Esophagus squamous epithelium (tissue), 5 donors: ENCODE measurements around the gene KPNA2. TPM values are rescaled to one million over a fixed set of nuclear protein-coding genes. Genes with fewer than 3 reads are reported as not detected.
"Not testable (repeated sequence)": the region's sequence is repeated elsewhere in the genome, so short reads cannot be mapped to it uniquely, and the experiment has no call there.

Experiments
- DNase-seq: peaks from one replicate; lab custom pipeline; 2025; lab: John Stamatoyannopoulos, UW
- H3K27ac ChIP-seq, 4 donors: fragments of 200-600 bp; sonication (generic); one replicate each; pipeline ENCODE4 v1.5.1; 2016 to 2019; ENCODE audit warnings: mild to moderate bottlenecking in 1 of 4
- H3K27me3 ChIP-seq, 4 donors: fragments of 200-600 bp; sonication (generic); 1 replicate in 3 of 4; 2 replicates in 1 of 4; pipeline versions ENCODE4 v1.5.1 to v1.6.0; 2017 to 2021; ENCODE audit warnings: antibody characterized with exemption in 1 of 4
- H3K36me3 ChIP-seq, 3 donors: fragments of 200-600 bp; sonication (generic); one replicate each; pipeline ENCODE4 v1.5.1; 2016 to 2019
- H3K4me1 ChIP-seq, 3 donors: fragments of 200-600 bp; sonication (generic); one replicate each; pipeline ENCODE4 v1.5.1; 2017 to 2019
- H3K4me3 ChIP-seq, 4 donors: fragments of 200-600 bp; sonication (generic); 1 replicate in 3 of 4; 2 replicates in 1 of 4; pipeline ENCODE4 v1.5.1; 2016 to 2019; ENCODE audit warnings: mild to moderate bottlenecking in 2 of 4, moderate library complexity in 1 of 4
- H3K9me3 ChIP-seq, 3 donors: fragments of 200-600 bp; sonication (generic); one replicate each; pipeline ENCODE4 v1.5.1; 2016 to 2019
- CTCF ChIP-seq, 6 experiments: fragments of 450-650 bp in 4 of 6; fragments of 200-600 bp in 2 of 6; sonication (generic) in 2 of 6; IDR thresholded peaks; one replicate each; pipeline ENCODE4 v1.5.1; 2016 to 2019; ENCODE audit warnings: antibody characterized with exemption in 6 of 6, mild to moderate bottlenecking in 4 of 6, moderate library complexity in 4 of 6
- POLR2A ChIP-seq, 4 donors: fragments of 450-650 bp; IDR thresholded peaks; one replicate each; pipeline ENCODE4 v1.6.1; 2017; ENCODE audit warnings: antibody characterized with exemption in 4 of 4, mild to moderate bottlenecking in 4 of 4, moderate library complexity in 3 of 4
- WGBS, 2 donors: methylation state at CpG; one replicate each; pipeline ENCODE4 v1.1.5; 2018; 5-methylcytosine and 5-hydroxymethylcytosine counted together
- intact Hi-C: fragments of 100-400 bp; cut with DNase I; formaldehyde crosslinking; loops from one replicate; pipeline ENCODE4 v1.15.0; 2022
- total RNA-seq, 4 donors: library from RNA; depleted of rRNA; stranded (reverse); fragments of >200 nt; gene quantifications; one replicate each; pipeline ENCODE4 v1.1.0, GENCODE V29; 2016
- donor health status: DM: yes; HTN: yes; CAD: no.

The KPNA2 gene
- total RNA-seq, 4 donors from 2014 or later = 35.5 to 97.8 (median 60.3) TPM

- 49 to 58% methylated on average over 10 to 11 of the region's 11 CpGs for WGBS, 2 donors
- H3K36me3 ChIP-seq = no peaks in the 10 kb centered on the region
- no peak for TF ChIP-seq CTCF (IDR thresholded peaks at IDR 0.05)
- no peak for TF ChIP-seq POLR2A (IDR thresholded peaks at IDR 0.05)
- no peaks in the 10 kb centered on the region for H3K27me3 ChIP-seq
- H3K4me3 ChIP-seq = no peak overlapping the region
- H3K9me3 ChIP-seq = no peaks in the 10 kb centered on the region
- intact Hi-C loops = no loop called here
- peak overlapping the region in 3 of 4 donors; percentile 70 to 75 (median 73) for H3K27ac ChIP-seq
- H3K4me1 ChIP-seq = peaks cover 0 to 21% (median 14%) of the 10 kb centered on the region in 3 donors
- no peak for DNase-seq
Measured at GRCh38 chr17:68054296-68054900, 18.9 kb downstream of the KPNA2 start.

GRCh38 chr17:68057531-68057952 lies 22.0 kb downstream of the KPNA2 start:
- peaks cover 0 to 21% (median 14%) of the 10 kb centered on the region in 3 donors for H3K4me1 ChIP-seq
- no peaks in the 10 kb centered on the region for H3K27me3 ChIP-seq
- intact Hi-C loops = no loop called here
- no peak for DNase-seq
- H3K36me3 ChIP-seq = no peaks in the 10 kb centered on the region
- 37 to 46% methylated on average over 4 of the region's 4 CpGs for WGBS, 2 donors
- H3K4me3 ChIP-seq = no peak overlapping the region
- TF ChIP-seq CTCF (IDR thresholded peaks at IDR 0.05) (peak in 5 of 6 experiments; percentile 20 to 51 (median 26)), POLR2A (IDR thresholded peaks at IDR 0.05) (no peak)
- H3K27ac ChIP-seq = no peak overlapping the region
- no peaks in the 10 kb centered on the region for H3K9me3 ChIP-seq

- Histone ChIP-seq H3K4me3 (no peak overlapping the region), H3K9me3 (no peaks in the 10 kb centered on the region), H3K36me3 (no peaks in the 10 kb centered on the region), H3K27ac (no peak overlapping the region), H3K27me3 (no peaks in the 10 kb centered on the region), H3K4me1 (no peaks in the 10 kb centered on the region)
- TF ChIP-seq POLR2A (IDR thresholded peaks at IDR 0.05) (no peak), CTCF (IDR thresholded peaks at IDR 0.05) (no peak)
- intact Hi-C loops = no loop called here
- WGBS, 2 donors = 50 to 76% methylated on average over 2 of the region's 2 CpGs
- no peak for DNase-seq
Measured at GRCh38 chr17:68060336-68060735, 24.8 kb downstream of the KPNA2 start.

- intact Hi-C loops = no loop called here
- DNase-seq = no peak
- no peak overlapping the region for H3K27ac ChIP-seq
- H3K36me3 ChIP-seq = no peaks in the 10 kb centered on the region
- H3K9me3 ChIP-seq = no peaks in the 10 kb centered on the region
- H3K27me3 ChIP-seq = no peaks in the 10 kb centered on the region
- H3K4me3 ChIP-seq = no peak overlapping the region
- no peaks in the 10 kb centered on the region for H3K4me1 ChIP-seq
- WGBS, 2 donors = 45 to 54% methylated on average over 6 to 9 of the region's 11 CpGs
- no peak for TF ChIP-seq POLR2A (IDR thresholded peaks at IDR 0.05)
- TF ChIP-seq CTCF (IDR thresholded peaks at IDR 0.05) = no peak
Measured at GRCh38 chr17:68061512-68062313, 26.2 kb downstream of the KPNA2 start.

- intact Hi-C loops, H3K36me3 ChIP-seq, H3K27me3 ChIP-seq, H3K27ac ChIP-seq, H3K9me3 ChIP-seq, DNase-seq, H3K4me3 ChIP-seq, H3K4me1 ChIP-seq: not testable (repeated sequence)
- WGBS, 2 donors = 81 to 90% methylated on average over 3 to 7 of the region's 7 CpGs
Measured at GRCh38 chr17:68065366-68065765, 29.8 kb downstream of the KPNA2 start.

- DNase-seq, H3K36me3 ChIP-seq, H3K27me3 ChIP-seq, H3K9me3 ChIP-seq, intact Hi-C loops, H3K4me1 ChIP-seq, H3K4me3 ChIP-seq, H3K27ac ChIP-seq: not testable (repeated sequence)
- 85 to 88% methylated on average over 2 to 3 of the region's 3 CpGs for WGBS, 2 donors
Measured at GRCh38 chr17:68068512-68068911, 33.0 kb downstream of the KPNA2 start.

- DNase-seq, H3K27me3 ChIP-seq, H3K36me3 ChIP-seq, H3K4me3 ChIP-seq, H3K9me3 ChIP-seq, intact Hi-C loops, H3K4me1 ChIP-seq: not testable (repeated sequence)
- 67 to 80% methylated on average over 9 to 10 of the region's 15 CpGs for WGBS, 2 donors
- peak overlapping the region in 1 of 4 donors; percentile 16 for H3K27ac ChIP-seq
Measured at GRCh38 chr17:68070582-68071444, 35.3 kb downstream of the KPNA2 start.
